HL-60 (cell line): Measurements from ENCODE around the gene CAGE1.

Experiments
- TF ChIP-seq, protein P1 (sequence below): IDR thresholded peaks from 2 replicates; pipeline ENCODE4 v1.6.1; 2012; ENCODE audit warnings: low read depth; ENCODE audit not compliant: insufficient replicate concordance
- TF ChIP-seq, protein P2 (sequence below): IDR thresholded peaks from one replicate; pipeline ENCODE4 v1.5.1; 2011; ENCODE audit warnings: low read length, control low read depth, inconsistent platforms; ENCODE audit not compliant: insufficient read depth

DNA sequence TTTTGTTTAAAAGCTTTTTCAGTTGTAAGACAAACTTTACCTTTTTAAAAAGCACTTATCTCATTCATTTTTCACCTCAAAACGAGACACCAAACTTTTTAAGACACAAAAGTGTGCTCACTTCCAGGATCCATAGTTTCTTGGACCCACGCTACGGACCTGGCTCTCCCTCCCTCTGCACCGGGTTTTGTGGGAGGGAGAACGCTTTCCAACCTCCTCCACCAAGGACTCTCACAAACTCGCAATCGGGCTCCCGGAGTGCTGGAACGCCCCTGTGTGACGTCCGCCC lies 436 bp downstream of the CAGE1 start:
- TF ChIP-seq, protein P1, sequence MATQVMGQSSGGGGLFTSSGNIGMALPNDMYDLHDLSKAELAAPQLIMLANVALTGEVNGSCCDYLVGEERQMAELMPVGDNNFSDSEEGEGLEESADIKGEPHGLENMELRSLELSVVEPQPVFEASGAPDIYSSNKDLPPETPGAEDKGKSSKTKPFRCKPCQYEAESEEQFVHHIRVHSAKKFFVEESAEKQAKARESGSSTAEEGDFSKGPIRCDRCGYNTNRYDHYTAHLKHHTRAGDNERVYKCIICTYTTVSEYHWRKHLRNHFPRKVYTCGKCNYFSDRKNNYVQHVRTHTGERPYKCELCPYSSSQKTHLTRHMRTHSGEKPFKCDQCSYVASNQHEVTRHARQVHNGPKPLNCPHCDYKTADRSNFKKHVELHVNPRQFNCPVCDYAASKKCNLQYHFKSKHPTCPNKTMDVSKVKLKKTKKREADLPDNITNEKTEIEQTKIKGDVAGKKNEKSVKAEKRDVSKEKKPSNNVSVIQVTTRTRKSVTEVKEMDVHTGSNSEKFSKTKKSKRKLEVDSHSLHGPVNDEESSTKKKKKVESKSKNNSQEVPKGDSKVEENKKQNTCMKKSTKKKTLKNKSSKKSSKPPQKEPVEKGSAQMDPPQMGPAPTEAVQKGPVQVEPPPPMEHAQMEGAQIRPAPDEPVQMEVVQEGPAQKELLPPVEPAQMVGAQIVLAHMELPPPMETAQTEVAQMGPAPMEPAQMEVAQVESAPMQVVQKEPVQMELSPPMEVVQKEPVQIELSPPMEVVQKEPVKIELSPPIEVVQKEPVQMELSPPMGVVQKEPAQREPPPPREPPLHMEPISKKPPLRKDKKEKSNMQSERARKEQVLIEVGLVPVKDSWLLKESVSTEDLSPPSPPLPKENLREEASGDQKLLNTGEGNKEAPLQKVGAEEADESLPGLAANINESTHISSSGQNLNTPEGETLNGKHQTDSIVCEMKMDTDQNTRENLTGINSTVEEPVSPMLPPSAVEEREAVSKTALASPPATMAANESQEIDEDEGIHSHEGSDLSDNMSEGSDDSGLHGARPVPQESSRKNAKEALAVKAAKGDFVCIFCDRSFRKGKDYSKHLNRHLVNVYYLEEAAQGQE, result no peak
- TF ChIP-seq, protein P2, sequence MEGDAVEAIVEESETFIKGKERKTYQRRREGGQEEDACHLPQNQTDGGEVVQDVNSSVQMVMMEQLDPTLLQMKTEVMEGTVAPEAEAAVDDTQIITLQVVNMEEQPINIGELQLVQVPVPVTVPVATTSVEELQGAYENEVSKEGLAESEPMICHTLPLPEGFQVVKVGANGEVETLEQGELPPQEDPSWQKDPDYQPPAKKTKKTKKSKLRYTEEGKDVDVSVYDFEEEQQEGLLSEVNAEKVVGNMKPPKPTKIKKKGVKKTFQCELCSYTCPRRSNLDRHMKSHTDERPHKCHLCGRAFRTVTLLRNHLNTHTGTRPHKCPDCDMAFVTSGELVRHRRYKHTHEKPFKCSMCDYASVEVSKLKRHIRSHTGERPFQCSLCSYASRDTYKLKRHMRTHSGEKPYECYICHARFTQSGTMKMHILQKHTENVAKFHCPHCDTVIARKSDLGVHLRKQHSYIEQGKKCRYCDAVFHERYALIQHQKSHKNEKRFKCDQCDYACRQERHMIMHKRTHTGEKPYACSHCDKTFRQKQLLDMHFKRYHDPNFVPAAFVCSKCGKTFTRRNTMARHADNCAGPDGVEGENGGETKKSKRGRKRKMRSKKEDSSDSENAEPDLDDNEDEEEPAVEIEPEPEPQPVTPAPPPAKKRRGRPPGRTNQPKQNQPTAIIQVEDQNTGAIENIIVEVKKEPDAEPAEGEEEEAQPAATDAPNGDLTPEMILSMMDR, result no peak
